Activated CD4-positive, CD25-positive, alpha-beta regulatory T cell (primary cell): ENCODE data around the gene CDCP1.

Experiments used
- DNase-seq, 4 experiments: peaks; one replicate each; lab custom pipeline; 2025; lab: John Stamatoyannopoulos, UW

CDCP1 gene

DNA sequence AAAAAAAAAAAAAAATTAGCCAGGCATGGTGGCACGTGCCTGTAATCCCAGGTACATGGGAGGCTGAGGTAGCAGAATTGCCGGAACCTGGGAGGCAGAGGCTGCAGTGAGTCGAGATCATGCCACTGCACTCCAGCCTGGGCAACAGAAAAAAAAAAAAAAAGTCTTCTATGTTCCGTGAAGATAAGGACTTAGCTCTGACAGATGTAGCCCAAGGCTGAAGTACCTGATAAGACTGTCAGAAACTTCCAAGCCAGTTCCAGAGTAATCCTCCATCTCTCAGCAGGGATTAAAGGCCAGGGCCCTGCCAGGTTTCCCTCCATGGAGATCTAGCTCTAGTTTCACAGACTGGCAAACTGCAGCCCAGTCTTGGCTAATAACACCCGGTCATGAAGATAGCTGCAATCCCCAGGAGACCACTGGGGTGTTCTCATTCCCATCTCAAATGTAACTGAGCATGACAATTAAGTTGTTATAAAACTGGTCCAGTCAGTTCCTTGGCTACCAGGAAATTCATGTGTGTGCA, 8.5 kb downstream of the CDCP1 start:
- no peak for DNase-seq

GRCh38 chr3:45135959-45136358, 10.2 kb downstream of the CDCP1 start:
- no peak for DNase-seq

DNA sequence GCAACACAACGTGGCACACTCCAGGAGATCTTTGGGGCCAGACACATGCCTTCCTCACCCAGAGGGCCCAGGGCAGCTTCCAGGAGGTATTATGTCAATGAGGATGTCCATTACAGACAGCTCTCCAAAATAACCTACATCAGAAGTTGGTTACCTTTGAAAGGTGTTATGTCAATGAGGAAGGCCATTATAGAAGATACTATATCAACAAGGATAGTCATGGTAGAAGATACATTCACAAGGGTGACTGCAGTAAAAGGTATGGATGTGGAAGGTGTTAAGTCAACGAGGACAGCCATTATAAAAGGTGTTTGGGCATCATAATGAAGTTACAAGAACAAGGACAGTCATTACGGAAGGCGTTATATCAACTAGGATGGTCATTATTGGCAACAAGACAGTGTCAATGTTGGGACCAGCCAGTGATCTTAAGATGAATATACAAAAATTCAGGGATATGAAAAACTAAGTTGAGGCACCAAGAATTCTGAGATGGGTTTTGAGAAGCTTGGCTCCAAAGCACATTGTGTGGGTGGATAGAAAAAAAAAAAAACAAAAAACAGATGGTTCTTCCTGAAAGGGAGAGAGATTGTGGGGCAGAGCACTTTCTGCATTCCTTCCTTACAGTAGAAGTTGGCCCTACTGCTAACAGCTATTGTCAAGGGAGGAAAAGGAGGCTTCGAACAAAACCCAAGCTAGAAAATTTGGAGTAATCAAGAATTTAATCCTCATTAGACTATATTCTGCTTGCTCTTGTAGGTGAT, 11.2 kb downstream of the CDCP1 start:
- no peak for DNase-seq

DNA sequence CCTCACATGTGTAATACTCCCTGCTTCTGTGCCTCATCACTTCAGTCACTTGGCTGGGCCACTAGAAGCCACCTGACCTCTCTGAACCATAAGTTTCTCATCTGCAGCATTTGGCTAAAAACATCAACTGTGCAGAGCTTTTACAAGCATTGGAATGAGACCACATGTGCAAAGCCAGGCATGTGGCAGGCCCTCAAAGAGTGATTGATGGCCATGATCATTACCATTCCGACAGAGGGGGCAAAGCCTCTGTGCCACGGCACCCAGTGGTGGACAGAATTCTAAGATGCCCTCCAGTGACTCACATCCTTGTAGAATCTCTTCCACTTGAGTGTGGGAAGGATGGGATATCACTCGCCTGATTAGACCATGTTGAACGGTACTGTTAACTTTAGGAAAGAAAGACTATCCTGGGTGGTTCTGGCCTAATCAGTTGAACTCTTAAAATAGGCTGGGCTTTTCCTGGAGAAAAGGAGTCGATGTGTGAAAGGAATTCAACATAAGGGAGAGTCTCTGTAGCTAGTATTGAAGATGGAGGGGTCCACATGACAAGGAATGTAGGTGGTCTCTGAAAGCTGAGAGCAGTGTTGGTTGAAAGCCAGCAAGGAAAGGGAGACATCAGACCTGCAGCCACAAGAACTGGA, 13.5 kb downstream of the CDCP1 start:
- DNase-seq = no peak

- DNase-seq = no peak
Measured at GRCh38 chr3:45131201-45131600, 15.0 kb downstream of the CDCP1 start.

DNA sequence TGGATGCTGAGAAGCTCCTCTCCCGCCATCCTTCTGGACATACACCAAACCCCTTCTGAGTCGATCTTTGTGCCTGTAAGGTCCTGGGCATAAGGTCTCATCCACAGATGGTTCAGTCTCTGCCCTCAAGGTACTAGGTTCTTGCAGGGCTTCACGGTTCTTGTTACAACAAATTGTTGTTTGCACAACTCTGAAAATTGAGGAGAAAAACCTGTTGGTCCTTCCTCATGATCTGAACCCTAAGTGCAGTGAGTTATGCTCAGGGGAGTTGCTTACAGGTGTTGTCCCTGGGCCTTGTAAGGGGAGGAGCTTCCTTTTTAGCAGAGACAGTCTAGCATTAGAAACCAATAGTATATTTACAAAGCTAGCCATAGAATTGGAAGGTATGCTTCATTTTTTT, 15.7 kb downstream of the CDCP1 start:
- DNase-seq = no peak

GRCh38 chr3:45128950-45129349, 17.2 kb downstream of the CDCP1 start:
- DNase-seq = no peak

GRCh38 chr3:45127130-45127822, 18.9 kb downstream of the CDCP1 start:
- no peak for DNase-seq

DNA sequence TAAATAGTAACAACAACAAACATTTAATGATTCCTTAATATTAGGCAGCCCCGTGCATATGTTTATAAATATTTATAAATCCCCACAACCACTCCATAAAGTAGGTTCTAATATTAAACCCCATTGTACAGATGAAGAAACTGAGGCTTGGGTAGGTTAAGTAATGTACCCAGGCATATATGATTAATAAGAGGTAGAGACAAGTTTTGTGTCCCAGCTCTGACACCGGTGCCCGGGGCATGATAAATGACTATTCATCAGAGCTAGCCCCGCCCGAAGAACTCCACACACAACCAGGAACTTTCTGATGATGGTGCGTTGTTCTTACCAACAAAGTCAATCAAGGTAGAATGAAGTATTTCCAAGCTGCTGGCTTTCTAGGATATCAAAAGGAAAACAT, 19.4 kb downstream of the CDCP1 start:
- DNase-seq = no peak

DNA sequence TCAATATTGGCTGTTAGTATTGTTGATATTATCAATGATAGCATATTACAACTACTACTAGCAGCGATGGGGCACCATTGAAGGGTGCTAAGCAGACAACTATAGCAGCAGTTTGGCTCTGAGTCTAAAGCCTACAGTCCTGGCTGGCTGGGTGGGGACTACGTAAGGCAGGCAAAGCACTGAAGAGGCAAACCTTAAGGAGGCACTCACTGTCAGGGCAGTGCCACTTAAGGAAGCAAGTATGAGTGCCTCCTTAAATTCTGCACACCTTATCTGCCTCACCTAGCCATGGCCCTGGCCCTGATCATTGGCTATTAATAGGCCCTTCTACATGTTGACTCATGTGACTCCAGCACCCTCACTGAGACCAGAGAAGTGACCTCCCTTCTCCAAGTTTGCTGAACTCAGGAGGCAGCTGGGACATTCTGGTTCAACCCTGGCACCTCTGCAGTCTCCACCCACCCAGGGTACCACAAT, 20.6 kb downstream of the CDCP1 start:
- DNase-seq = no peak

GRCh38 chr3:45124956-45125355, 21.2 kb downstream of the CDCP1 start:
- DNase-seq = no peak

DNA sequence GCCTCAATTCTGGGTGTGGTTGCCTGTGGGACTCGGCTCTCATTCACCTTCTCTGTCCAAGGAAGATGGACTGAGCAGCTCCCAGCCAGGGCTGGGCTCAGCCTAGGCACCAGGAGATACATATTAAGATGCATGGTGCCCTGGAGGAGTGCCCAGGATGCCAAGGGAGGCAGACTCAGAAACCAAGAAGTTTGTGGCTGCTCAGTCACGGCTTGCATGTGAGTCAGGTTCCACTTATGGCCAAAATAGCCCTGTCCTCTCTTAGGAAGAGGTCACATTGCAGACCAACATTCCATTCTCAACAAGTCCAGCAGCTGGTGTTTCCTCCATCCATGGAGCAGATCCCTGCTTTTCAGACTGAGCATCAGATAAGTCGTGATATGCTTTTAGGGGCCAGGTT, 21.8 kb downstream of the CDCP1 start:
- DNase-seq = no peak

GRCh38 chr3:45123581-45124269, 22.5 kb downstream of the CDCP1 start:
- no peak for DNase-seq

- DNase-seq = no peak
Measured at GRCh38 chr3:45123030-45123429, 23.1 kb downstream of the CDCP1 start.

DNA sequence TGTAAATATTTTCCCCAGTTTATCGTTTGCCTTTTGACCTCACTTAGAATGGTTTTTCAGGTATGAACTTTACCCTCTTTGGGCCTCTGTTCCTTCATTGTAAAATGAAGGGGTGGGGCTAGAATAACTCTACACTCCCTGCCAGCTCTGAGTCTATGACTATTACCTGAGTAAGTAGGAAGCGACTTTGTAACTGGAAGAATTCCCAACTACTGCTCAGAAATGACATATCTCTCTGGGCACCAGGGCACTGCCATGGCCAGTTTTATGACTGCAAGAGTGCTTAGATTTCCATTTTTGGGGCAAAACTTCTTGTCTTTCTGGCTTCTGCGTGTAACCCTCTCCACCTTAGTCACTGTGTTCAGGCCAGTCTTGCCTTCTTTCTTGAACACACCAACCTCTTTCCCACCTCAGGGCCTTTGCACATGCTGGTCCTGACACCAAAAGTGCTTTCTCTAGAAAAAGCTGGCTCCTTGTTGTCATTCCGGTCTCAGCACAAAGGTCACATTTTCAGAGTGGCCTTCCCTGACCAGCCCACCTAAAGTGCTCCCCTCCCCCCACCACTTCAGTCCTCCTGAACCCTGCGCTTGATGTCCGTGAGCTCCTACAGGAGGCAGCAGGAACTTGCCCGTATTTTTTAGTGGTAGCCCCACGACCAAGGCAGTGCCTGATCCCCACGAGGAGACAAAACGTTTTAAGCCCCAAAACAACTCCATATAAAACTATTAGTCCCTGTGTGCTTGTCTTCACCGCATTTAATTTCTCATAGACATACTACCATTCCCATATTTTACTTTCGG, 25.6 kb downstream of the CDCP1 start:
- DNase-seq = no peak

DNA sequence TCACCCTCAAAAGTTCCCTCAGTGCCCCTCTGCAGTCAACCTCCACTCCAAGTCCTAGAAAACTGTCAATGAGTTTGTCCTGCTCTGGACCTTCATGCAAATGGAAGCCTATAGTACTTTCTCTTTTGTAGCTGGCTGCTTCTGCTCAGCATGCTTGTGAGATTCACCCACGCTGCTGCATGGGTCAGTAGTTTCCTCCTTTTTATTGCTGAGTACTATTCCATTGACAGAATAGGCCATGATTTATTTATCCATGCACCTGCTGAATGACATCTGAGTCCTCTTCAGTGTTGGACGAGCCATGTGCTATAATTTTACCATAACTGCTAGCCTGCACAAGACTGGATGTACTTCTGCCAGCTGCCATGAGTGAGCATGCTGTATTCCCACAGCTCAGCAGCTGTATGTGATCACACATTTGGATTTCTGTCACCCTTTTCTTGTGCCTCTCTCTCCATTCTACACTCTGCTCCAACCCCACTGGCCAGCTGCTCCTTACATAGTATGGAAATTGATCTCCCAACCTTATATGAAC, 26.3 kb downstream of the CDCP1 start:
- no peak for DNase-seq

DNA sequence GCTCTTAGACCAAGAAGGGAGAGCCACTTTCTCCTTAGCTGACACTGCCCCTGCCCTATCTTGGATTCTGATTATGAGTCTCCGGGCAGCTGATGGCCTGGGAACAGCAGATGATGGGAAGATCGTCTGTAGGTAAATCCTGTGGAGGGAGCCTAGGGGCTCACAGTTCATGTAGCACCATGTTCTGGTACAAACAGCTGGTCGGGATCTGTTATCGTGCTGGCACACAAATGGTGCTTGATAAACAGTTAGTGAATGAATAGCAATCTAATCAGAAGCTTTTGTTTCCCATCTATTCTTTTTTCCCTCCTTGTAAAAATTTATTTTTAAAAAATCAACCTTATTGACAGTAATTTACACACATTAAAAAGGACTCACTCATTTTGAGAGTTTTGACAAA, 26.8 kb downstream of the CDCP1 start:
- DNase-seq = no peak

GRCh38 chr3:45118615-45119071, 27.5 kb downstream of the CDCP1 start:
- DNase-seq = no peak

DNA sequence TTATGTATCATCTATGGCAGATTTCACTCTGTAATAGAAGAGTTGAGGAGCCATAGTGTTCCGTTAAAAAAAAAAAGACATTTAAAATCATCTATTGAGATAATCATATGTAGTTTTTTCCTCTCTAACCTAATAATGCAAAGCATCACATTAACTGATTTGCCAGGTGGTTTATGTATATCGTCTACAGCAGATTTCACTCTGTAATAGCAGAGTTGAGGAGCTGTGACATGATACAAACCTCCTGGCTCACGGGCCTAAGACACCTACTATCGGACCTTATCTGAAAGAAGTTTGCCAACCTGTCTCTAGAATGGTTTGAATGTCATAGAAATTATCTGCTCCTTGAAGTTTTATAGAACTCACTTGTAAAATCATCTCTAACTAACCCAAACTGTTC, 29.8 kb downstream of the CDCP1 start:
- no peak for DNase-seq

GRCh38 chr3:45113625-45114050, 32.5 kb downstream of the CDCP1 start:
- DNase-seq = no peak

- DNase-seq = no peak
Measured at GRCh38 chr3:45112939-45113338, 33.2 kb downstream of the CDCP1 start.
